HG03460 (cell line): ENCODE results near the gene ACTG1.

Experiments
- ATAC-seq: cut with Tn5 transposase; IDR thresholded peaks from one replicate; pipeline ENCODE4 v1.9.1; 2021; ENCODE audit not compliant: unreplicated experiment

ACTG1 gene

DNA sequence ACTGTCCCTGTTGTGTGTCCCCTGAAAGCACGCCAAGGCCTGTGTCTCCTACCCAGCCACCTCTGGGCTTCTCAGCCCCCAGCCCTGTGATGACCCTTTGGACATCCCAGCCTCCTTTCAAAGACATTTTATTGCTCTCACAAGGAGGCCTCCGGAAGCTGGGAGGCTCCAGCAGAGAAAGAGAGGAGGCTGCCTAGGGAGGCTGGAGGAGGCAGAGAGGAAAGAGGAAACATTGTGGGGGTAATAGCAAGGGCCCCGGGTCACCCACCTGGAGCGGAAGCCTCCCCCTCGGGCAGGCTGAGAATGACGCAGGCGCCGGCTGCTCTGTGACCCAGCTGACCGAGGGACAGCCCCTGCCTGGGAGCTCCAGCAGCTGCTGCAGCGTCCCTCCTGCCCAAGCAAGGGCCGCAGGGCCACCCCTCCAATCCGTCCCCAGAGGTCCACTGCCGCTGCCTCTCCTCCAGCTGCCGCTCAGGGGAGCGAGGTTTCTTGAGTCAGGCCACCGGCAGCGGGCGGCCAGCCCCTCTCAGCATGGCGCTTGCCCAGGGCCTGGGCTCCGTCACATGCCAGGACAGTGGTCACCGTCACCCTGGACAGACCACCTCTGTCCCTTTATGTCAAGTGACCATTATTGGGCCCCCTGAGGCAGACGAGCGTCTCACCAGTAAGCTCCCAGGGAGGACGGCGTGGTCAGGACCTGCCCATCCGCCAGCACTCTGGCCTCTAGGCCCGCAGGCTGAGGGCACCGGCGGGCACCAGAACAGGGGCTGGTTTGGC is 29.3 kb downstream of the ACTG1 start:
- no peak for ATAC-seq

DNA sequence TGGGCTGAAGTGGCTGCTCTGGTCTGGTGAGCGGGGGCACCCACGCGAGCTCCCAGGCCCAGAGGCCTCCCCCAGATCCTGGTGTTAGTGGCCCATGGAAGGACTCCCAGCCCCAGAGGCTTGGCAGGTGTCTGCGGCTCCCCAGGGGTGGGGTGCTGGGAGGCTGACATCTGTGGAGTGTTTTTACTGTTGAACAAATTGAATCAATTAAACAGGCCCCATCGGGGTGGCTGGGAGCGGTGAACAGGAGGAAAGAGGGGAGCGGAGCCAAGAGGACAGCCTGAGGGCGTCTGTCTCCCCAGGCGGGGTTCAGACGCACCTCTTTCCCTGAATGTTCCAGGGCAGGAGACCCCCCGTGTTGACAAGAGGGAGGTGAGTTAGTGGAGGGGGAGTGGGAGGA is 29.9 kb downstream of the ACTG1 start:
- ATAC-seq, result no peak

DNA sequence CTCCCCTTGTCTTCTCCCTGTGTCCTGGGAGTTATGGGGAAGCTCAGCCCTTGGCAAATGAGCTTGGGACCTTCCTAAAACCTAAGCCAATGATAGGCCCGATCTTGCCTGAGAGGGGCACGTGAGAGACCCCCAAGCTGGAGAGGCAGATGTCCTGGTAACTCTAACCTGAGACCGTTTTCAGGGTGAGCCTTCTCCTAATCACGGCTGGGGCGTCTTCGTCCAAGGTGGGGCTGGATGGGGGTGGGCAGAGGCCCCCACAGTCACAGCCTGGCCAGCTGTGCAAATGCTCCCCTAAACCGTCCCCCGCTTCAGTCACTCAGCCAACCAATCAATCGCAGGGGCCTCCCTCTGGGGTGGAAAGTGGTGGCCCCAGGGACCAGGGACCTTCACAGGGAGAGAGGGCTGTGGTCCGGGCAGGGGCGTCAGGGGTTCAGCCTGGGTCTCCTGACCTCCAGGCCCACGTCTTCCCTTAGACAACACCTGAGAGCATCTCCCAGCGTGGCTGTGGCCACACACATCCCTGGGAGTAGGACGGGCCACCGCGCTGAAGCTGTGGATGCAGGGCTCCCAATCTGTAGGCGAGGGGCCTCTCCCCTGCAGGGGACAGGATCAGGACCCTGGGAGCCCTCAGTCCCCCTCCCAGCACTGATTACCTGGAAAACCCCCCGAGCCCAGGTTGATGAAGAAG is 30.6 kb downstream of the ACTG1 start:
- no peak for ATAC-seq

DNA sequence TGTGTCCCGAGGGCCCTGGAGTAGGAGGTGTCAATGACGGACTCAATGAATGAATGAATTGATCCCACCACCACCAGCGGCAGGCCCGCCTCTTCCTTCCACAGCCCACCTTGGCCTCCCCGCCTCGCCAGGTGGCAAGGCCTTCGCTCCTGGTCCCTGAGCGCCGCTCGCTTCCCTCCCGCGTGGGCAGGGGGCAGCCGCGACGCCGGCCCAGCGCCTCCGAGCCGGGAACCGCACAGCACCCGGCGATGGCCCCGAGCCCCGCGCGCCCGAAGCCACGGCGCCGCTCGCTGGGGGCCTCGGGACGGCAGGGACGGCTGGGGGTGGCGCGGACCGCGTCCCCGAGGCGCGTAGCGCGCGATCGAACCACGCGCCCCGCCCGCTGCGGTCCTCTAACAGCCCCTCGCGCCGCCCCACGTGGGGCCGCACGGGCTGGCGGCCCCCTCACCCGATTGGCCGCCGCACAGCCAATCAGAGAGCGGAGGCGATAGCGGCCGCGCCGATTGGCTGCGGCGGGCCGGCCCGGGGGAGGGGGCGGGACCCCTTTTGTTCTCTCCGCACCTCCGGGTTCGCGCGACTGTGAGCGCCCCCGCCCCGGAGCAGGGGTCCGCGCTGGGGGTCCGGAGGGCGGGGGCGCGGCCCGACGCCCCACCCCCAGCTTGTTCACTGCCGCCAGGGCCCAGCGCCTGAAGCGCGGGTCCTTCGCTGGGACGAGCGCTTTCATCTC is 31.4 kb downstream of the ACTG1 start:
- ATAC-seq, result no peak

DNA sequence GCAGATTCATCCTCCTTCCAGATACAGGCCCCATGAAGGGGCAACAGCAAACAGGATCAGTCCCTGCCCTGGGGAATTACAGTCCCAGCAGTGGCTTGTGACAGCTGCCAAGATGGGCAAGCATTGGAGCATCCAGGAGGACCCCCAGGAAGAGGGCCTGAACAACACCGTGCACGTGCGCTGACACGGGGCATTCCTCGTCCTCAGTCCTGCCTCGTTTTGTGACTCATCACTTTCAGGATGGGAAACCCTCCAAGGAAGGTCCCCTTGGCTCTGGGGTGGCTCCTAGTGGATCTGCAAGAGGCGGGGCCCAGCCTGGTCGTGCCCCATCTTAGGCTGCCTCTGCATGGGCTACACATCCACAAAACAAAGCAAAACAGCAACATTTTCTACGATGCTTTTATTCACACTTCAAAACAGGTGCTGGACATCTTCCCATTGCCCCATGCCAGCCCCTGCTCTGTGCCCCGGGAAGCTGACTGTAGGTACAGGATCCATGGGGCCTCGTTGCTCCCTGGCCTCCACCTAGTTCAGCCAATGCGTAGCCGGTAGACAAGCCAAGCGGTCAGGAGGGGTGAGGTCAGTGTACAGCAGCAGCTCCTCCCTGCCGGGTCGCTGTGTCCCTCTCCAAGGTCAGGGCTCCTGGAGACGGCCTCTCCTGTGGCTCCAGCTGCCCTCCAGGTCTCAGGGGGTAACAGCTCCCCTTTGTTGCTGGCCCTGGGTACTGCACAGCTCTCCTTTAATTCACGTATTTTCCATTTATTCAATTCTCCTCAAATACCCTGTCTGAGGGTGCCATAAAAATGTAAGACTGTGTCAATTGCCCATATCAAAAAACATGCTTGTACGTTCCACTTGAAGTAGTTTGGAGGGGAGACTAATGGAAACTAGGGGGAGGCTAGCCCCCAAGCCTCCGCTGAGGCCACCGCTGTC is 32.2 kb downstream of the ACTG1 start:
- ATAC-seq, result no peak

DNA sequence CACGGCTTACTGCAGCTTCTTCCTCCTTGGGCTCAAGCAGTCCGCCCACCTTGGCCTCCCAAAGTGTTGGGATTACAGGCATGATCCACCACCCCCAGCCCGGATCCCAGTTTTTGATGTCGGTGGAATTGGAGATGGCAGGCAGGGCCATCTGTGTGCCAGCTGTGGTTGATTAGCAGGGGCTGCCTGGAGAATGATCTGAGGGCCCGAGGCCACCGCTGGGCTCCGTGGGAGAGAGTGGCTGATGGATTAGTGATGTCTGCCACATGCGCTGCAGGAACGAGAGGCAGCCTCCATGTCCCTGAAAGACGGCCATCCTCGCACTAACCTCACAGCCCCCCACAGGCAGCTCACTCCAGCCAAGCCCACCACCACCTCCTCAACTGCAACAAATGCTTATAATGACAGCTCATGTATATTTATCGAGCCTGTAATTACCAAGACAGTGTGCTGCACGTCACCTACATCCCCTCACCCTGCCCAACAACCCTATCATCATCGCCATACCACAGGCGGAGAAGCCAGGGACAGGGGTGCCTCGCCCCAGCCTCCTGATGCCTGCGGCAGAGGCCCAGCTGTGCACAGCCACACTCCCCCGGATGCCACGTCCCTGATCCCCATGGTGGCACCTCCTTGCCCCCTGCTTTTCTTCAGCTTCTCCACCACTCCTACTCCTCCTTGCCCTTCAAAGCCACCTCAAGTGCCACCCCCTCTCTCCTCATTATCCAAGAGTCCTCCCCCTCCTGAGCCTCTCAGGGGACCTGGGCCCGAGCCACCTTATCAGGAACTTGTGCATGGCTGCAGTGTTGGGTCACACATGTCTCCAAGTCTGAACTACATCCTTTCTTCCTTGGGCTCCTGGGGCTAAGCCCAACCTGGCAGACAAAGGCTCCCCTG is 33.2 kb downstream of the ACTG1 start:
- ATAC-seq, result no peak

DNA sequence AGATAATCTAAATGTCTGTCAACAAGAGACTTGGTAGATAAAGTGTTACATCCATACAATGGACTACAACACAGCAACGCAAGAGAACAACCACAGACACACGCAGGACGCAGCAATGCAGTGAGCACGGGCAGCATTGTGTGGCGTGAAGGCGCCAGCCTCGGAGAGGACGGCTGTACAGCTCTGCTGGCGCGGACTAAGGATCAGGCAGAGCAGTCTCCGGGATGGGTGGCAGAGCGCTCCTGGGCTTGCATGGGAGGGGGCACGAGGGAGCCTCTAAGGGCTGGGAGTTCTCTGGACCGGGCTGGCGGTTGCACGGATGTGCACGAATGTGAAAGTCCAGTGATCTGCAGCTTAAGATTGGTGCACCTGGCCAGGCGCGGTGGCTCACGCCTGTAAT is 34.5 kb downstream of the ACTG1 start:
- ATAC-seq, result no peak

DNA sequence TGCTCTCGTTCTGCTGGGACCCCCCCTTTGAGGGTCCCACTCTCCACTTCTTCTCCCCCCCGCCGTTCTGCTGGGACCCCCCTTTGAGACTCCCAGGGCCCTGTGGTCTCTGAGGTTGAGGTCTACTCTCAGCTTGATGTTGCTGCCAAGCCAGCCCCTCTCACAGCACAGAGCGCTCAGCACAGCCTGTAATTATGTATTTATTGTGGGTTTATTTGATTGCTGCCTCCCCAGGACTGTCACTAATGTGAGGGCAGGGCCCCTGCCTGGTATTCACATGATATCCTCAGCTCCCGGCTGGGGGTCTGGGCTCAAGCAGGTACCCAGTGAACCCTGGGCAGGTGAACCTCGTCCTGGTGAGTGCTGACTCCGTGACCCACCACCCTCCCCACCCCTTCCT is 35.4 kb downstream of the ACTG1 start:
- ATAC-seq, result no peak

DNA sequence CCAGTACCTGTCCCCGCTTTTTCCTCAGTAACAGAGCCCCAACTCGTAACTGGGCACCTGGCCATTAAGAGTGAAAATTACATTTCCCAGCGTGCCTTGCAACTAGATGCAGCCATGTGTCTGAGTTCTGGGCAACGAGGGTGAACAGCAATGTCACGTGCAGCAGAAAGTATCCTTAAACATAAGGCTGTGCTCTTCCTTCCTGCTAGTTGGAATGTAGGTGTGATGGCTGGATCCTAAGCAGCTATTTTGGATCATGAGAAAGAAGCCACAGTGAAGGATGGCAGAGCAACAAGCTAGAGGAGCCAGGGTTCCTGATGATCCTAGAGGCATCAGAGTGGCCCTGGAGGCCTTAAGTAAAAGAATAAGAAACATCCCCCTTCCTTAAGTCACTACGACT is 36.0 kb downstream of the ACTG1 start:
- ATAC-seq, result no peak

DNA sequence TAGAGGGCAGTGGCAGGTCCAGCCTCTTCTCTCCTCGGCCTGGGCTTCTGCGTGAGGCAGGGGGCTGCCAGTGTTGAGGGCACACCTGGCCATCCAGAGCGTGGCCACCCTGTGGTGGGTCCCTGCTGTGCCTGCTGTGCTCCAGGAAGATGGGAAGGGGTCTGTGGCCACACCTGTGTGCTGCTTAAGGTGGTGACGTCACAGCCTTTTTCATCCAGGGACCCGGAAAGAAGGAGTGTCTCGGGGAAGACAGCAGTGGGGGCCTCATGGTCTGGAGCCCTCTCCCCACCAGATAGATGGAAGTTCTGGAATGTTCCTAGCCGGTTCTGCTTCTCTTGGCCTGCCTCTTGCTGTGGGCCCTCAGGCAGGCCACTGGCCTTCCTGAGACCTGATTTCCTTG is 36.5 kb downstream of the ACTG1 start:
- ATAC-seq, result no peak

DNA sequence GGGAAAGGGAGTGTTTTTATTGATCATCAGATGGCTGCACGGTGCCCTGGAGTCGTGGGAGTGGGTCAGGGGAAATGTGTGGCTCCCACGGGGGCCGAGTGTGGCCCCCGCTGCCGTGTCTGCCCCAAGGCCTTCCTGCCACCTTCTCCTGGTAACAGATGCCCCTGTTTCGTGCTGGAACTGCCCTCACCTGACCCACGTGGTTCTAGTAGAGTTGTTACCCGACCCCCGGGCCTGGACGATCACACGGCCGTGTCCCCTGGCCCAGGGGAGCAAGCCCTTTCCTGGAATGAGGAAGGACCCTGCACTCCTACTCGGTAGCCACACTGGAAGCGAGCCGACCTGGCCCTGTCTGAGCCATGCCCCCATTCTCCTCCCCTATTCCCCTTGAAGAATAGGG is 37.6 kb downstream of the ACTG1 start:
- no peak for ATAC-seq

DNA sequence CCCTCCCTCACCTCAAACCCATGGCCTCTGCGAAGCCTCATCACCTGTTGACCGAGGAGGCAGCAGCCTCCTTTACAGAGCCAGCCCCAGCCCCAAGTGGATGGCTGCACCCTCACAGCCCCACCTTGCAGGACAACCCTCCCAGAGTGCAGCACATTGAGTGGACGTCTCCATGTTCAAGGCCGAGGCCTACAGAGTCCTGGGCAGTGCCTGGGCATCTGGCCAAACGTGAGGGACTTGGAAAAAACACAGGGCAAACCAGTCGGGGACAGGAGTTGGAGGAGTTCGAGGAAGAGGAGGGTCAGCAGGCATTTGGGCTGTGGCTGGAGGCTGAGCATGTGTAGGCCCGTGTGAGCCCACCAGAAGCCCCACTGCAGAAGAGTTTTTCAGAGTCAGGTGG is 39.6 kb downstream of the ACTG1 start:
- no peak for ATAC-seq

DNA sequence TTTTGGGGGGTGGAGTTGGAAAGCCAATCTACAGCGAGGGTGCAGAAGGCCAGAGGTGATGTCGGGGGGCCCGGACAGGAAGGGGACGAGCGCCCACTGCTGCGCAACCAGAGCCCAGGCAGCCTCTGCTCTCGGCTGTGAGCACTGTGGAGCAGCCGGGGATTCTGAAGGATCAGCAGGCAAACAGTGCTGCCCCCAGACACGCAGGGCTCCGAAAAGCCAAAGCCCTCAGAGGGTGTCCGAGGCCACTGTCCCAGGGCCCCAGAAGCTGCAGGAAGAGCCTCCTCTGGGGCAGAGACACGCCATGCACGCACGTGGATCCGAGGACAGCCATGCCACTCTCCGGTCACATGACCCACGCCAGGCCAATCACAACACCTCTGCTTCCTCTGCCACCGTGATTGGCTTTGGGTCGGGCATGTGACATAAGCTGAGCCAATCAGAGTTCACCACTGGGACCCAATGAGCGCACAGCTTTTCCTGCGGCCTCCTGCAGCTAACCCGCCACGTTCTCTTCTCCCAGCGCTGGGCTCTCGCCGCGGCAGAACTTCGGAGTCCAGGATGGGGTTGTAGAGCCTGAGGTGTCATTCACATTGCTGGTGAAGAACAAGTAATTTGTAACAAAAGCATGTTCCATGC is 40.7 kb downstream of the ACTG1 start:
- no peak for ATAC-seq

DNA sequence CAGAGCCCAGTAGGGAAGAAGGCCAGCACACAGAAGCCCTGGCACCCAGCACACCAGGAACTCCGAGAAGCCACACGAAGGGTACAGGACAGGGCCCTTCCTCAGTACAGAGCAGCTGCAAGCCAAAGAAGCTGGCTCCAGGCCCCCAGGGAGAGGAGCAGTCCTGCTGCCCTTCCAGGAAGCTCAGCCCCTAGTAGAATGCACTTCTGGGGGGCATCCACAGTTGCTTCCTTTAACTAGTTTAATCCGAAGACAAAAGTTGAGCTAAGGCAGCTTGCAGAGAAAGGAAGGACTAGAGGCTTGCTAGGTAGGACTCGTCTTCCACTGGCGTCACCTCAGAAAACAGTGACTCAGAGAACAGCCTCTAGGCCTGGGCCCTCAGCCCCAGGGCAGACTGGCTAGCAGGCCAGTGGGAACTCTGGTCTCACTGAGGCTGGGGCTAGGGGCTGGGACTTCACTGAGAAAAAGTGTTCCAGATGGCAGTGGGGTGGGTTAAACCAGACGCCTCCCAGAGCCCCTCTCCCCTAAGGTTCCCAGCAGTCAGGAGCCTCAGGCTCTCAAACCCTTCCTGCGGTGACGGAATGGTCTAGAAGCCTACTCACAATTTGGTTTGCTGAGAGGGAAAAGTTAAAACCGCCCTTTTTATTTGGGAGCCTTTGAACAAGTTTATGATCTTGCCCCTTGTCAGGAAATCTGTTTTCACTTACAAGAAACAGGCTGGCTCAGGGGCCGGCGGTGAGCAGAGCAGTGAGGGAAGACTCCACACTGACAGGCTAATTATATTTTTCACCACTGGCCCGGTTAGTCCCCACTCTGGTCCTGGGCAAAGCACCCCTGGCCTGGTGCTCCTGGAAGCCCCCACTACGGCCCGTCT is 41.4 kb downstream of the ACTG1 start:
- ATAC-seq, result no peak

DNA sequence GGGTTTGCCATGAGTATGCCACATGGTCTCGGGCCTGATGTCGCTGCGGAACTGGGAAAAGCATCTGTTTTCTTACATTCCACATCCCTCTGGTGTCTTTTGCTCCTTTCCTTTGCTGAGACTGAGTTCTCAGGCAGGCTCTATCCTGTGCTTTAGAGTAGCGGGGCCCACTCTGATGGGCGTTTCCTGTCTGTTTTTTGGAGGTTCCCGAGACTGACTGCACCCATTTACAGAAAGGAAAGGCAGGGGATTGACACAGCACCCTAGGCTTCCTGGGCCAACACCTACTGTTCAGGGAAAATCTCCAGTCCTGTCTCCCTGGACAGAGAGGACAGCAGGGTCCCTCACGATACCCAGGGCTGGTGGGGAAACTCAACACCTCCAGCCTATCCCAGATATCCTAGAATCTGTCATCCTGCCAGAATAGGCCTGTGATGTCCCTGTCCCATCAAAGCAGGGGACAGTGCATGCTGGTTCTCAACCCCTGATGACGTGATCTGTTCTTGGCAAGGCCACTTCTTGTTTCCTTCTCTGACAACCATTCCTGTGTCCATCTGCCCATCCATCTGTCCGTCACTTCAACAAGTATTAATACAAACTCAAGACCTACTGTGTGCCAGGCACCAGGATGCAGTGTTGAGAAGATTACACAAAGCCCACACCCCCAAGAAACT is 42.2 kb downstream of the ACTG1 start:
- ATAC-seq, result no peak

DNA sequence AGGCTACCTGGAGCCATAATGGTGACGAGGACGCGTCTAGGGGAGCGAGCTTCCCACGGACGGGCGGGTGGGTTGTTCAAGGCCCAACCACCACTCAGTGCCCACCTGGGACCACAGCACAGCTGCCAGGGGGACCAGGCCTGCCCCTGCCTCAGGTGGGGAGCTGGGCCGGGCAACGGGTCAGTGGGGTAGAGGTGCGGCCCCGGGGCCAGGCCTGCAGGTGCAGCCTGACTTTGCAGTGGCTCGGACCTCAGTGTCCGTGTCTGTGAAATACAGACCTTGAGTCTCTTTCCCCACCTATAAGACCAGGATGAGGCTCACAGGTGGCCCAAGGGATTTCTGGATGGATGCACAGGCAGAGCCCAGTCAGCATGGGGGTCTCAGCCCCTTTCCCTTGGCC is 43.3 kb downstream of the ACTG1 start:
- ATAC-seq, result no peak

DNA sequence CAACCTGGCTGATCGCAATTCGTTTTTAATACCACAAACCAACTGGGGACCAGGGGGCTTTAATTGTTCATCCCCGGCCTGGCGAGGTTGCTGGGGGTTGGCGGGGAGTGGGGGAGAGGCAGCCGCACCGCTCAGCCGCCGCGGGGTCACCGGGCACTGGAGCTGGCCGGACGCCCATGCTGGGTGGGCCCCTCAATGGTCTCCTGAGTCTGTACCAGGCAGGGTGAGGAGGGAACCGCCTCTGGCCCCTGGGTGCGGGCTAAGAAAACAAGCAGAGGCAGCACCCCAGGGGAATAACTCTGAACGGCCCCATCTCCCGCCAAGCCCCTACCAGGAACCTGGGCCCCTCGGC is 43.9 kb downstream of the ACTG1 start:
- ATAC-seq, result no peak

DNA sequence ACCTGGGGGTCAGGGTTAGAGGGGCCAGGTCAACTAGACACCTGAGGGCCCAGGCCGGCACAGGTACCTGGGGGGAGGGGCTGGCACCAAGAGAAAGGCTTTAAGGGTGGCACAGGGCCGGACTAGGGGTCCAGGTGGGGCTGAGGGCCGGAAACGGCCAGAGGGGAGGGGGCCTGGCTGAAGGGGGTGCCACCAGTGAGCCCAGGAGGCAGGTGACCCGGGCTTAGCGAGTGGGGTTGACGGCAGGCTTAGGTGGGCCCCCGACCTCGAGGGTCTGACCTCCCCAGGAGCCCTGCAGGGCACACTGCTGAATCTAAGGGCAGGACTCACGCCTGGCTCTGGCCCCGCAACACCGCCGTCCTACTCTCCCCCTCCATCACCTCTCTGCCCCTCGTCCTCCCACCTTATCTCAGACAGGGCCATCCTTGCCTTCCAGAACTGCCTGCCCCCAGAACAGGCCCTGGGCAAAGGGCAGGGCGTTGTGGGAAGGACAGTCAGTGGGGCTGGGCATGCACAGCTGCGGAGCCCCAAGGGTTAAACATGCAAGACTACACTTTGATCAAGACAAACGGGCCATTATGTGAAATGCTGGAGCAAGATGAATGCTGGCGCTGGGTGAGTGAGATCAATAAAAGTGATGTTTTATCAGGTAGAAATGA is 44.4 kb downstream of the ACTG1 start:
- ATAC-seq, result no peak
